HepG2 (cell line): Measurements from ENCODE around the gene SBNO2. TPM values are rescaled to one million over a fixed set of nuclear protein-coding genes. Genes with fewer than 3 reads are reported as not detected.

Source experiments
- AHR ChIP-seq: IDR thresholded peaks from 2 replicates; pipeline ENCODE4 v1.6.1; 2018; ENCODE audit warnings: missing genetic modification reagents, missing compliant biosample characterization
- BHLHE40 ChIP-seq: IDR thresholded peaks from 2 replicates; pipeline ENCODE4 v1.6.1; 2011; ENCODE audit warnings: low read length, improper control_type of control experiment
- FOXP1 ChIP-seq, 2 experiments: fragments of 450-650 bp in 1 of 2; IDR thresholded peaks; 2 replicates each; pipeline ENCODE4 v1.6.1; 2017 to 2018; ENCODE audit warnings: antibody characterized with exemption in 1 of 2
- HMGA1 ChIP-seq: sonication (generic); formaldehyde crosslinking; conservative IDR thresholded peaks from 2 replicates; pipeline ENCODE4 v1.4.0; 2020; ENCODE audit warnings: missing genetic modification reagents
- IKZF4 ChIP-seq: sonication (generic); formaldehyde crosslinking; IDR thresholded peaks from 2 replicates; pipeline ENCODE4 v1.5.1; 2020; ENCODE audit warnings: borderline replicate concordance, mild to moderate bottlenecking, low read depth, missing genetic modification reagents; ENCODE audit errors: not compliant biosample characterization
- JUND ChIP-seq: sonication (generic); formaldehyde crosslinking; IDR thresholded peaks from 2 replicates; pipeline ENCODE4 v1.8.0; 2022; ENCODE audit warnings: mild to moderate bottlenecking, missing genetic modification reagents
- MEF2D ChIP-seq: sonication (generic); formaldehyde crosslinking; IDR thresholded peaks from 2 replicates; pipeline ENCODE4 v1.5.1; 2020; ENCODE audit warnings: mild to moderate bottlenecking, missing genetic modification reagents
- SOX5 ChIP-seq: IDR thresholded peaks from 2 replicates; pipeline ENCODE4 v1.6.1; 2016; ENCODE audit warnings: borderline replicate concordance
- SRSF1 ChIP-seq: fragments of 200-400 bp; formaldehyde crosslinking; optimal IDR thresholded peaks from 2 replicates; pipeline ENCODE3; 2017; ENCODE audit warnings: mild to moderate bottlenecking, low read depth, low read length, moderate library complexity
- STAG1 ChIP-seq: sonication (generic); formaldehyde crosslinking; IDR thresholded peaks from 2 replicates; pipeline ENCODE4 v1.4.0; 2020; ENCODE audit warnings: missing genetic modification reagents
- YY1 ChIP-seq: IDR thresholded peaks from 2 replicates; pipeline ENCODE4 v1.6.1; 2011; ENCODE audit warnings: low read length, low read depth, moderate library complexity, mild to moderate bottlenecking; ENCODE audit not compliant: insufficient read depth, insufficient replicate concordance
- ZNF138 ChIP-seq: sonication (generic); formaldehyde crosslinking; IDR thresholded peaks from 2 replicates; pipeline ENCODE4 v1.5.0; 2020; ENCODE audit warnings: mild to moderate bottlenecking, low read depth, missing genetic modification reagents
- ZNF407 ChIP-seq: sonication (generic); formaldehyde crosslinking; IDR thresholded peaks from one replicate; pipeline ENCODE4 v1.5.1; 2020; ENCODE audit warnings: mild to moderate bottlenecking, missing genetic modification reagents; ENCODE audit errors: not compliant biosample characterization
- ZNF484 ChIP-seq: sonication (generic); formaldehyde crosslinking; IDR thresholded peaks from 2 replicates; pipeline ENCODE4 v1.5.1; 2020; ENCODE audit warnings: mild to moderate bottlenecking, low read depth, missing genetic modification reagents, borderline replicate concordance
- ZNF609 ChIP-seq: sonication (generic); formaldehyde crosslinking; IDR thresholded peaks from 2 replicates; pipeline ENCODE4 v1.4.0; 2020; ENCODE audit warnings: mild to moderate bottlenecking, missing genetic modification reagents, borderline replicate concordance
- polyA plus RNA-seq, 8 experiments: library from polyadenylated mRNA; depleted of rRNA in 3 of 8; stranded (reverse) in 7 of 8; unstranded in 1 of 8; fragments of >200 nt; fragmentation: Illumina TruSeq in 4 of 8; extraction: Trizol in 4 of 8; gene quantifications; 2 replicates each; pipeline versions ENCODE4 v1.2.1 to v1.2.3, GENCODE V29; 2011 to 2016; ENCODE audit warnings: low read depth in 4 of 8, missing spikeins in 1 of 8, mixed read lengths in 1 of 8; ENCODE audit not compliant: insufficient read depth in 1 of 8
- total RNA-seq, 5 experiments: library from RNA; depleted of rRNA; stranded (reverse); fragments of >200 nt; fragmentation: Illumina TruSeq; extraction: Trizol; gene quantifications; 2 replicates each; pipeline ENCODE4 v1.2.3, GENCODE V29; 2016; ENCODE audit warnings: low read depth in 1 of 5

The SBNO2 gene
- total and polyA plus RNA-seq, 2 of the 13 experiments (the other 11 are each of a cell fraction or from before 2014, with no cell fraction given) = 8.6 to 10.4 TPM

GRCh38 chr19:1166872-1167573, 7.0 kb downstream of the SBNO2 start (continued):
- TF ChIP-seq ZNF407 (CRISPR knock-in tag) (no peak), AHR (CRISPR knock-in tag) (no peak), HMGA1 (CRISPR knock-in tag) (no peak), SRSF1 (no peak), MEF2D (CRISPR knock-in tag) (no peak), IKZF4 (CRISPR knock-in tag) (no peak), ZNF484 (CRISPR knock-in tag) (no peak), SOX5 (CRISPR knock-in tag) (no peak), FOXP1 (IDR thresholded peaks at IDR 0.05) (no peak), FOXP1 (CRISPR knock-in tag; IDR thresholded peaks at IDR 0.05) (no peak), ZNF138 (CRISPR knock-in tag) (no peak), ZNF609 (CRISPR knock-in tag) (0 out of 2 replicates have a peak, but pooled peaks have one; percentile 23), BHLHE40 (no peak), STAG1 (CRISPR knock-in tag) (no peak), JUND (CRISPR knock-in tag) (no peak), YY1 (no peak)
